ENCODE measurements around the gene CEACAM20. TPM values are rescaled to one million over a fixed set of nuclear protein-coding genes. Genes with fewer than 3 reads are reported as not detected.

The CEACAM20 gene
- total RNA-seq, 1 experiment from 2014 or later: not detected

DNA sequence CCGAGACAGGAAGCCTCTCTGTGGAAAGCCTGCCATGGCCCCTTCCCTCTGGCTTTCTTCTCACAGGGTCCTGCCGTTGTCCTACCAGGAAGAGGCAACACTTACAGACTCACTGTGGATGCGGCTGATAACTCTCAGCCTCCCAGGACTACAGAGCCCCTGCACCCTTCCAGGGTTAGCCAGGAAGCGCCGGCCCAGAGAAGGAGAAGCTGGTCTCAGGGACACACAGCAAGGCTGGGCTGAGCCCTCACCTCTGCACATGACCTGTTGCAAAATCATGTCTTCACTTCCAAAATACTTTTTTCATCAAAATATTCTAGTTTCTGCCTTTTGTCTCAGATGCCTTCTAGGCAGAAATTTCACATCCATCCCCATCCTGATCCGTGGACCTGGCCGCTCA is 1.9 kb downstream of the CEACAM20 start:
- DNase-seq: no peak
- H3K27me3 ChIP-seq: no peaks in the 10 kb centered on the region
- H3K4me1 ChIP-seq: no peaks in the 10 kb centered on the region
- H3K9me3 ChIP-seq (replicated peaks): no peaks in the 10 kb centered on the region
- H3K4me3 ChIP-seq: no peak overlapping the region
- H3K36me3 ChIP-seq: no peaks in the 10 kb centered on the region
- no peak overlapping the region for H3K27ac ChIP-seq

GRCh38 chr19:44525721-44526430 is 3.6 kb downstream of the CEACAM20 start:
- H3K4me1 ChIP-seq: no peaks in the 10 kb centered on the region
- H3K9me3 ChIP-seq (replicated peaks): no peaks in the 10 kb centered on the region
- no peak for DNase-seq
- H3K36me3 ChIP-seq: no peaks in the 10 kb centered on the region
- H3K27ac ChIP-seq: no peak overlapping the region
- no peak overlapping the region for H3K4me3 ChIP-seq
- no peaks in the 10 kb centered on the region for H3K27me3 ChIP-seq

- DNase-seq: no peak
- H3K27ac ChIP-seq: no peak overlapping the region
- no peaks in the 10 kb centered on the region for H3K36me3 ChIP-seq
- no peaks in the 10 kb centered on the region for H3K27me3 ChIP-seq
- H3K4me3 ChIP-seq: no peak overlapping the region
- H3K4me1 ChIP-seq: no peaks in the 10 kb centered on the region
- H3K9me3 ChIP-seq (replicated peaks): no peaks in the 10 kb centered on the region
Observed at GRCh38 chr19:44521370-44521769, 8.1 kb downstream of the CEACAM20 start.

DNA sequence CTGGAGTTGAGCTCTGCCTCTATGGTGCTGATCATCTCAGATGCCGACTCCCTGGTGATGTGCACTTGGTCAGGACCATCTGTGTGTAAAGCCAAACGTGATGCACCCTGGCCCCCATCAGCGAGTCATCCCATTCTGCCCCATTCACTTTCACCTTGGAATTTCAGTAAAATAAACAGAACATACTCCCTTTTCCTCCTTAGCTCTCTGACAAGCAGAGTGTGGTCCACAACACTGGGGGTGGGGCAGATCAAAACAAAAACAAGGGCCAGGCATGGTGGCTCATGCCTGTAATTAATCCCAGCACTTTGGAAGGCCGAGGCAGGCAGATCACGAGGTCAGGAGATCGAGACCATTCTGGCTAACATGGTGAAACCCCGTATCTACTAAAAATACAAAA is 12.3 kb downstream of the CEACAM20 start:
- DNase-seq: no peak
- no peaks in the 10 kb centered on the region for H3K27me3 ChIP-seq
- no peak overlapping the region for H3K27ac ChIP-seq
- no peaks in the 10 kb centered on the region; the same call in 1 of the 2 replicates for H3K9me3 ChIP-seq (replicated peaks)
- H3K4me1 ChIP-seq: no peaks in the 10 kb centered on the region
- H3K36me3 ChIP-seq: no peaks in the 10 kb centered on the region
- H3K4me3 ChIP-seq: no peak overlapping the region

DNA sequence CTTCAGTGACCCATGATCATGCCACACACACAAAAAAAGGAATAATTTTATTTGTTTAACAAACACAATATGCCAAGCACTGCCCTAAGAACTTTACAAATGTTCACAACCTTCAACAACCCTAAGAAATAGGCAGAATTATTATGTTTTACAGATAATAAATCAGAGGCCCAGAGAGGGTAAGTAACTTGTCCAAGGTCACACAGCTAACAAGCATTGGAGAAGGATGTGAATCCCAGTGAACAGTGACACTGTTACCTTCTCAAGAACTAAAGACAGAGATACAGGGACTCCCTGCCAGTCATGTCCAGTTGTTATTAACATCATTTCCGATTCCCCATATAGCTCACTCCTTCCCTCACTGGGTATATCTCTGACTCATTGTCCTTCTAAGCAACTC is 13.6 kb downstream of the CEACAM20 start:
- DNase-seq: no peak
- H3K27me3 ChIP-seq: no peaks in the 10 kb centered on the region
- no peak overlapping the region for H3K27ac ChIP-seq

GRCh38 chr19:44515031-44515430 is 14.4 kb downstream of the CEACAM20 start:
- H3K4me3 ChIP-seq: no peak overlapping the region
- H3K4me1 ChIP-seq: no peaks in the 10 kb centered on the region
- no peak overlapping the region for H3K27ac ChIP-seq
- H3K9me3 ChIP-seq (replicated peaks): no peaks in the 10 kb centered on the region; the same call in 1 of the 2 replicates
- H3K27me3 ChIP-seq: no peaks in the 10 kb centered on the region
- no peak for DNase-seq
- H3K36me3 ChIP-seq: no peaks in the 10 kb centered on the region

More for the DNA sequence above, 13.6 kb downstream of the CEACAM20 start:
- no peaks in the 10 kb centered on the region for H3K4me1 ChIP-seq
- H3K9me3 ChIP-seq (replicated peaks): no peaks in the 10 kb centered on the region; the same call in 1 of the 2 replicates
- H3K4me3 ChIP-seq: no peak overlapping the region
- no peaks in the 10 kb centered on the region for H3K36me3 ChIP-seq

- peak; percentile 56 to 69 for DNase-seq
- Histone ChIP-seq H3K4me1 (no peaks in the 10 kb centered on the region), H3K27ac (no peak overlapping the region), H3K9me3 (replicated peaks) (no peaks in the 10 kb centered on the region; the same call in 1 of the 2 replicates), H3K27me3 (no peaks in the 10 kb centered on the region), H3K36me3 (no peaks in the 10 kb centered on the region), H3K4me3 (no peak overlapping the region)
Observed at GRCh38 chr19:44512326-44513298, 16.9 kb downstream of the CEACAM20 start.

- Histone ChIP-seq H3K4me3 (no peak overlapping the region), H3K4me1 (no peaks in the 10 kb centered on the region)
- DNase-seq: no peak
Observed at GRCh38 chr19:44509478-44509877, 20.0 kb downstream of the CEACAM20 start.

DNA sequence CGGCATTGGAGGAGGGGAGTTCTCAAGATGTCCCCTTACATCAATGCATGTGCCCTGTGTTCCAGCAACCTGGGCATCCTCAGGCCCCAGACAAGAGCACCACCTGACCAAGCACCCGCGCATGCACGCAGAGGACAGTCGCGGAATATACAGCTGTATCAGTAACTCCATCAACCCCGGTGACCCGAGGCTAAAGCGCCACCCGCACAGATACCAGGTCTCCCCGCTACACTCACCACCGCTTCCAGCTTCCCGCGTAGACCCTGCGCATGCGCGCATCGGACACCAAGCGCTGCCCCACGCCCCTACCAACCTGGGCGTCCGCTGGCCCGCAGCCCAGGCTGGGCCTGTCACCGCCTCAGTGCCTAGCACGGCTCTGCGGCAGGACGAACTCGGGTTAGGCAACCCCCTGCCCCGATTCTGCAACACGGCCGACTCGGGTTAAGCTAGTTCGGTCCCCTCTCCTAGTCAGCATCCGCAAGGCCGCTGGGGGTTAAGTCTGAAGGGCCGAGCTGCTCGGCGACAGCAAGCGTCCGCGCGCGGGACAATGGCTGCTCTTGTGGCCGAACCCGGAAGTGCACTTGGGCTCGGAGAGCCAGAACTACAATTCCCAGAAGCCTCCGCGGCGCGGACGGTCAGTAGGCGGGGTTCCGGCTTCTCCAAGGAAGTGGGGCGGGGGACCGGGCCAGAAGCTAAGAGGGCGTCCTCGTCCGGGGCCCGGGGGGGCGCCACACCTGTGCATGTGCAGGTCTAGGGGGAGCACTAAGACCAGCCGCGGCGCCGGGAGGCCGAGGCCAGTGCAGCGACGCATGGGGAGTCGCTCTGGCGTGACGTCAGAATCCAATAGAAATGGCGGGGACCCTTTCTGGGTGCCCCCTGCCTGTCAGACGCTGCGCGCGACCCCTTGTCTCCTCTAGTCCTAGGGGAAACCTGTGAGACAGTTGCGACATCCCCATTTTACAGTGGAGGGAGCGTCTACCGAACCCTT is 29.2 kb downstream of the CEACAM20 start, which contains the start of gene ZNF180:
TSS of gene ZNF180 (minus strand) at position 561 of the 988 bp plus-strand sequence. CDS start 3,188 bp downstream, outside the sequence.
- Histone ChIP-seq H3K27me3 (no peaks in the 10 kb centered on the region), H3K4me1 (no peaks in the 10 kb centered on the region), H3K4me3 (peak within 1 kb of the TSS; percentile 87), H3K27ac (peak within 1 kb of the TSS; percentile 78), H3K9me3 (replicated peaks) (no peaks in the 10 kb centered on the region; the same call in 1 of the 2 replicates), H3K36me3 (peaks cover 15% of the 10 kb centered on the region)
- peak; percentile 97 for DNase-seq

More at GRCh38 chr19:44509478-44509877, 20.0 kb downstream of the CEACAM20 start:
- H3K9me3 ChIP-seq (replicated peaks): no peaks in the 10 kb centered on the region
- H3K27ac ChIP-seq: no peak overlapping the region
- H3K36me3 ChIP-seq: no peaks in the 10 kb centered on the region
- H3K27me3 ChIP-seq: no peaks in the 10 kb centered on the region

GRCh38 chr19:44499559-44499958 is 29.9 kb downstream of the CEACAM20 start:
- no peaks in the 10 kb centered on the region for H3K27me3 ChIP-seq
- H3K4me3 ChIP-seq: peak overlapping the region; percentile 87
- H3K36me3 ChIP-seq: peaks cover 22% of the 10 kb centered on the region
- H3K9me3 ChIP-seq (replicated peaks): no peaks in the 10 kb centered on the region; the same call in 1 of the 2 replicates
- peak overlapping the region; percentile 78; the same call in 1 of the 2 replicates for H3K27ac ChIP-seq
- DNase-seq: no peak
- no peaks in the 10 kb centered on the region for H3K4me1 ChIP-seq

DNA sequence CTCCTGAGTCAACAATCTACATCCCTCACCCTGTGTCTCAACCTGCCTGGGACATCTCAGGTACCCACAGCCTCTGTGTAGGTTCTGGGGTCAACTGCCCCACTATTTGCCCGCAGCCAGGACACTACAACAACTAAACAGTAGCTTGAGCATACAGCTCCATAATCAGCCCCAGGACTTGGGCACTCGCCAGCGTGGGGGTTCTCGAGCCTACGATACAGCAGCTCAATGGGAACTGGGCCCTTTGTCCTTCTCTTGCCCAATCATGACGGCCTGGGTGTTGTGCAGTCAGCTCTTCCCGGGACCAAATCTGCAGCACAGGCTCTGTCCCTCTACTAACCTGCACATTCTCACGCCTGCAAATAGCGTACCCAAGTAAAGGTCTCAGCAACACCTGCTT is 30.5 kb downstream of the CEACAM20 start:
- peaks cover 27% of the 10 kb centered on the region for H3K36me3 ChIP-seq
- H3K4me1 ChIP-seq: no peaks in the 10 kb centered on the region
- H3K27me3 ChIP-seq: no peaks in the 10 kb centered on the region
- no peak overlapping the region for H3K4me3 ChIP-seq
- no peak overlapping the region for H3K27ac ChIP-seq
- H3K9me3 ChIP-seq (replicated peaks): peaks cover 3% of the 10 kb centered on the region; the same call in 1 of the 2 replicates
- DNase-seq: no peak

DNA sequence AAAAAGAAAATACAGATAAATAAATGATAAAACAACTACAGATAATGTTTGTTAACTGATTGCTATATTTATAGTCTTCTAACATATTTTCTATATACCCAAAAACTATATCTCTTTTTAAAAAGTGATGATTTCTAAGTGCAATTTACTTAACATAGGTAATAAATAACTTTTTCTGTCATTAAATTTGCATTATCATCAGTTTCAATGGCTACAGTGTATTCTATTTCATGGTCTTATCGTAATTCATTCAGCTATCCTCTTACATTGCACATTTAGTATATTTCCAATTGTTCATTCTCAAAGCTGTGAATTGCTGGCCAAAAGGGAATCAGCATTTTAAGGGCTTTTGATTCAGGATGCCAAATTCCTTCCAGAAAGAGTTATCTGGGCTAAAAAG is 32.8 kb downstream of the CEACAM20 start:
- Histone ChIP-seq H3K9me3 (replicated peaks) (peaks cover 13% of the 10 kb centered on the region; the same call in 1 of the 2 replicates), H3K27ac (no peak overlapping the region), H3K36me3 (peaks cover 48% of the 10 kb centered on the region), H3K27me3 (no peaks in the 10 kb centered on the region), H3K4me1 (no peaks in the 10 kb centered on the region), H3K4me3 (no peak overlapping the region)
- no peak for DNase-seq

DNA sequence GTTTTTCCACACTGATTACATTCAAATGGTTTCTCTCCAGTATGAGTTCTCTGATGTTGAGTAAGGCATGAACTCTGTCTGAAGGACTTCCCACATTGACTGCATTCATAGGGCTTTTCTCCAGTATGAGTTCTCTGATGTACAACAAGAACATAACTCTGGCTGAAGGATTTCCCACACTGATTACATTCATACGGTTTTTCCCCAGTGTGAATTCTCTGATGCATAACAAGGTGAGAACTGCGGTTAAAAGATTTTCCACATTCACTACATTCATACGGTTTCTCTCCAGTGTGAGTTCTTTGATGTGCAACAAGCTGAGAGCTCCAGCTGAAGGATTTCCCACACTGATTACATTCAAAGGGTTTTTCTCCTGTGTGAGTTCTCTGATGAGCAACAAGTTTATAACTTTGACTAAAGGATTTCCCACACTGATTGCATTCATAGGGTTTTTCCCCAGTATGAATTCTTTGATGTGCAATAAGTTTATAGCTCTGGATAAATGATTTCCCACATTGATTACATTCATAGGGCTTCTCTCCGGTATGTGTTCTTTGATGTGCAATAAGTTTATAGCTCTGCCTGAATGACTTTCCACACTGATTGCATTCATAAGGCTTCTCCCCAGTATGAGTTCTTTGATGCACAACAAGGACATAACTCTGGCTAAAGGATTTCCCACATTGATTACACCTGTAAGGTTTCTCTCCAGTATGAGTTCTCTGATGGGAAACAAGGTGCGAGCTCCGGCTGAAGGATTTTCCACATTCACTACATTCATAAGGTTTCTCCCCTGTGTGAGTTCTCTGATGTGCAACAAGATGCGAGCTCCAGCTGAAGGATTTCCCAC is 52.7 kb downstream of the CEACAM20 start:
- Histone ChIP-seq H3K27me3 (no peaks in the 10 kb centered on the region), H3K36me3 (peaks cover 73% of the 10 kb centered on the region), H3K4me1 (no peaks in the 10 kb centered on the region), H3K4me3 (no peak overlapping the region), H3K27ac (no peak overlapping the region), H3K9me3 (replicated peaks) (peaks cover 63% of the 10 kb centered on the region)
- peak; percentile 13 to 48 for DNase-seq

All from SJCRH30 (cell line).